Uterine smooth muscle cell (primary cell): Measurements from ENCODE around the gene ELF5. TPM values are rescaled to one million over a fixed set of nuclear protein-coding genes. Genes with fewer than 3 reads are reported as not detected.

Experiments
- total RNA-seq: library from RNA; depleted of rRNA; stranded (reverse); fragments of >200 nt; gene quantifications from 2 replicates; pipeline ENCODE4 v1.2.3, GENCODE V29; 2014

The ELF5 gene
- 0.12 TPM in 1 of 2 replicates, not detected in the other for total RNA-seq

GRCh38 chr11:34513682-34514449 lies at the start of gene ELF5:
TSS of gene ELF5 (minus strand) at chr11:34513794. CDS start at chr11:34505749, 8,045 bp downstream.

DNA sequence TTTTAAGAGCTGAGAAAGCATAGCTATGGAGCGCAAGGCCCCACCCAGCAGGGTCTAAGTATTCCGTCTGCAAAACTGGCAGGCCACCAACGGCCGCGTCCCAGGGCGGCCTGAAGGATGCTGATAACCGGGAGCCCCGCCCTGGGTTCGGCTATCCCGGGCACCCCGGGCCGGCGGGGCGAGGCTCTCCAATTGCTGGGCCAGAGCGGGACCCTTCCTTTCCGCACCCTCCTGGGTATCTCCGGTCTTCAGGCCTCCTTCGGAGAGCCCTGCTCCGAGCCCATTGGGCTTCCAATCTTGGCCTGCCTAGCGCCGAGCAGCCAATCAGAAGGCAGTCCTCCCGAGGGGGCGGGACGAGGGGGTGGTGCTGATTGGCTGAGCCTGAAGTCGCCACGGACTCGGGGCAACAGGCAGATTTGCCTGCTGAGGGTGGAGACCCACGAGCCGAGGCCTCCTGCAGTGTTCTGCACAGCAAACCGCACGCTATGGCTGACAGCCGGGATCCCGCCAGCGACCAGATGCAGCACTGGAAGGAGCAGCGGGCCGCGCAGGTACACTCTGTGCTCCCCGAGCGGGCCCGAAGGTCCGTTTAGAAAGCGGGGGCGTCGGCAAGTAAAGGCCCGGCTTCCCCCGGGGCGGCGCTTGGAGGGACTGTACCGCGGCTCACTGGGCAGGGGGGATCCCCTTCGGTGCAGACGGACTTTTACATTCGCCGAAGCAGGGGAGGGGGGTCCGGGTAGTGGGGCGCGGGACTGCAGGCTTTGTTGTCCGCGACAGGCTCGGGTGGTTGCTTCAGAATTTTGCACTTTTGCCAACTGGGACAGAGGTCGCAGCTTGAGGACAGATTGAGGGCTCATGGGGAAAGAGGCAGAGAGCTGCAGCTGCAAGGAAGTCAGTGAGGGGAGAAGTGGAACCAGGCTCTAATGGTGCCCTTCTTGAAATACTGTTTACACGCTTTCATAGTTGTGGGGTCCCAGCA lies 74.8 kb downstream of the ELF5 start, which contains the start of gene CAT:
Gene CAT (plus strand): TSS at position 406 of the 979 bp plus-strand sequence. CDS start 80 bp downstream, at position 486.

Other genes with a start within 250 kb of the ELF5 start
- gene ABTB2, start 155.8 kb downstream of the ELF5 start, total RNA-seq: 2.8 and 5.7 TPM in 2 replicates
- gene CAT, start 74.9 kb downstream of the ELF5 start, total RNA-seq: 64.2 and 99.2 TPM in 2 replicates
- gene EHF, start 107.3 kb upstream of the ELF5 start, total RNA-seq: not detected in 2 replicates